ES-I3 (cell line): ENCODE measurements around the gene SHISAL2B.

ENCODE experiments used
- H3K36me3 ChIP-seq: 2 replicates; pipeline ENCODE4 v1.6.1; 2013; ENCODE audit warnings: mild to moderate bottlenecking, low read length, control low read depth, moderate library complexity; ENCODE audit not compliant: insufficient read depth
- H3K4me1 ChIP-seq: 2 replicates; pipeline ENCODE4 v1.6.1; 2013; ENCODE audit warnings: mild to moderate bottlenecking, control low read depth, low read length; ENCODE audit not compliant: insufficient read depth
- H3K9ac ChIP-seq: 2 replicates; pipeline ENCODE4 v1.6.1; 2013; ENCODE audit warnings: low read depth, mild to moderate bottlenecking, low read length, moderate library complexity
- H3K9me3 ChIP-seq: 2 replicates; pipeline ENCODE4 v1.6.1; 2013; ENCODE audit warnings: mild to moderate bottlenecking, low read length, moderate library complexity; ENCODE audit not compliant: control insufficient read depth, insufficient read depth

SHISAL2B gene

GRCh38 chr5:64742821-64743220, 52.5 kb downstream of the SHISAL2B start:
- Histone ChIP-seq H3K9ac (no peak overlapping the region), H3K9me3 (no peaks in the 10 kb centered on the region), H3K4me1 (no peaks in the 10 kb centered on the region), H3K36me3 (peaks cover 8% of the 10 kb centered on the region)

GRCh38 chr5:64744914-64745313, 54.6 kb downstream of the SHISAL2B start:
- Histone ChIP-seq H3K36me3 (peaks cover 3% of the 10 kb centered on the region), H3K9me3 (no peaks in the 10 kb centered on the region), H3K9ac (no peak overlapping the region), H3K4me1 (no peaks in the 10 kb centered on the region)

DNA sequence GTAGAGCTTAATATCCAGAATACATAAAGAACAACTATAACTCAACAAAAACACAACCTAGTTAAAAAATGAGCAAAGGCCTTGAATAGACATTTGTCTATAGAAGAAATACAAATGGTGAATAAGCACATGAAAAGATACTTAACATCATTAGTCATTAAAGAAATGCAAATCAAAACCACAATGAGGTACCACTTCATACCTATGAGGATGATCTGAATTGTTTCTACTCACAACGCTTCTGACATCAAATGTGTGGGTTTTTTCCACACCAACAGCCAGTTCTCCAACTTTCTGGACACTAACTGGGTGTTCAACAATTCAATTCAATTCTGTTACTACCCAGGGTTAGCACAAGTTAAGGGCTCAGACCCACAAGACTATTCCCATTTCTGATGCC, 56.1 kb downstream of the SHISAL2B start:
- Histone ChIP-seq H3K4me1 (no peaks in the 10 kb centered on the region), H3K36me3 (no peaks in the 10 kb centered on the region), H3K9me3 (no peaks in the 10 kb centered on the region)

GRCh38 chr5:64749385-64749784, 59.1 kb downstream of the SHISAL2B start:
- Histone ChIP-seq H3K9me3 (no peaks in the 10 kb centered on the region), H3K9ac (no peak overlapping the region), H3K4me1 (no peaks in the 10 kb centered on the region), H3K36me3 (no peaks in the 10 kb centered on the region)

More for the DNA sequence above, 56.1 kb downstream of the SHISAL2B start:
- no peak overlapping the region for H3K9ac ChIP-seq

GRCh38 chr5:64754066-64754465, 63.8 kb downstream of the SHISAL2B start:
- H3K9ac ChIP-seq, result no peak overlapping the region
- H3K36me3 ChIP-seq, result no peaks in the 10 kb centered on the region
- H3K9me3 ChIP-seq, result no peaks in the 10 kb centered on the region
- no peaks in the 10 kb centered on the region for H3K4me1 ChIP-seq

- H3K36me3 ChIP-seq, result no peaks in the 10 kb centered on the region
- H3K4me1 ChIP-seq, result peaks cover 5% of the 10 kb centered on the region; the same call in 1 of the 2 replicates
- H3K9ac ChIP-seq, result no peak overlapping the region
- H3K9me3 ChIP-seq, result no peaks in the 10 kb centered on the region
Observed at GRCh38 chr5:64758901-64759300, 68.6 kb downstream of the SHISAL2B start.

DNA sequence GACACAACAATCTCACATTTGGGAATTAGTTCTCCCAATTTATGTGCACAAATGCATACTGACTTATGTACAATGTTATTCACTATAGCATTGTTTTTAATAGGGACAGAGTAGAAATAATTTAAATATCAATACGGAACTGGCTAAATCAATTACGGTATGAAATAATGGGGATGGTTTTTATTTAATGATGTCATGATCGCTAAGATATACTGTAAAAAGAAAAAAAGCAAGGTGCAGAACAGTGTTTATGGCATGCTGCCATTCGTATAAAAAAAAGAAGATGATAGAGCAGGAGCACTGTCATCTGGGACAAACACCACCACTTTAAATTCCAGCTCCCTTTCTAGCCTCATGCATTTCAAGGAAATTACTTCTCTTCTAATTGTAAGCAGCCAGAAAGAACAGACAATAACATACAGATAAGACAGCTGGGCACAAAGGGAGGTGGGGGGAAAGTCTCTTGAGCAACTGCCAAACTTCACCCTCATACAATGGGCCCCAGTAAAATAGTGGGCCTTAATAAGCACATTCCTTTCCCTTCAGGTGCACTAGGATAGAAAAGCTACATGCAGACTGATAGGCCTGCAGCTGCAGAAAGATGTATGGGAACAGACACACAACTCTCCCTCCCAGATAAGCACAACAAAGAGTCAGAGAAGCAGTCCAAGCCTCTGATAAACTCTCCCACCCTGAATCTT, 69.8 kb downstream of the SHISAL2B start:
- no peak overlapping the region for H3K9ac ChIP-seq
- H3K36me3 ChIP-seq, result peaks cover 6% of the 10 kb centered on the region
- H3K9me3 ChIP-seq, result no peaks in the 10 kb centered on the region
- peaks cover 5% of the 10 kb centered on the region; the same call in 1 of the 2 replicates for H3K4me1 ChIP-seq

GRCh38 chr5:64763948-64764503, 73.7 kb downstream of the SHISAL2B start:
- H3K36me3 ChIP-seq, result peaks cover 6% of the 10 kb centered on the region
- H3K4me1 ChIP-seq, result peaks cover 5% of the 10 kb centered on the region; the same call in 1 of the 2 replicates
- H3K9ac ChIP-seq, result no peak overlapping the region
- no peaks in the 10 kb centered on the region for H3K9me3 ChIP-seq

DNA sequence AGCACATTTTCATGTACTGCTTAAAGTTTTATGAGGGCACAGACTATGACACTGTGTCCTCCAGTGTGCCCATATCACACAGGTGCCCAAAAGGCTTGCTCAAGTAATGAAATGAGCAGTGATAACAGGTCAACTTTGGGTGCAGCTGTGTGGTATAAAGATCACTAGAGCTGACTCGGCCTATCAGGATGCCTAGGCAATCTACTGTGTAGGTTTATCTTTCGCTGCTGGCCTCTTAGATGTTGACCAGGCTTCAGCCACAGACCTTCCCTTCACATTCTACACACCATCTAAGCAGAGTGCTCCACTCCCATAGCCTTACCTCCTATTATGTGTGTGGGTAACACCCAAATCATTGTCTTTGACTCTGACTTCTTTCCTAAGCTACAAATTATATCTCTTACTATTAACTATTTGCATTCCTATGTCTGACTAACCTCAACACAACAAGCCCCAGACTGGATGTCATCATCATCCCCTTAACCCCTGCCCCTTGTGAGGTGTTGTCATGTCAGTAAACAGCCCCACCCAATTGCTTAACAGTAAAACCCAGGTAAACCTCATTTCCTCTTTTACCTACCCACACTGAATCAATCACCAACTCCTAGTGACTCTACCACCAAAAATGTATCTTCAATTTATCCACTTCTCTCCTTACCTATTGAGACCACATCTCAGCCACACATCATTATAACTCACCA, 75.7 kb downstream of the SHISAL2B start:
- H3K9me3 ChIP-seq, result no peaks in the 10 kb centered on the region
- H3K9ac ChIP-seq, result no peak overlapping the region
- H3K36me3 ChIP-seq, result peaks cover 6% of the 10 kb centered on the region
- H3K4me1 ChIP-seq, result peaks cover 5% of the 10 kb centered on the region

GRCh38 chr5:64766941-64767340, 76.6 kb downstream of the SHISAL2B start:
- Histone ChIP-seq H3K4me1 (no peaks in the 10 kb centered on the region; the same call in none of the 2 replicates), H3K36me3 (peaks cover 6% of the 10 kb centered on the region), H3K9ac (no peak overlapping the region), H3K9me3 (no peaks in the 10 kb centered on the region)
